ENCODE data around the gene BHLHE23.

DNA sequence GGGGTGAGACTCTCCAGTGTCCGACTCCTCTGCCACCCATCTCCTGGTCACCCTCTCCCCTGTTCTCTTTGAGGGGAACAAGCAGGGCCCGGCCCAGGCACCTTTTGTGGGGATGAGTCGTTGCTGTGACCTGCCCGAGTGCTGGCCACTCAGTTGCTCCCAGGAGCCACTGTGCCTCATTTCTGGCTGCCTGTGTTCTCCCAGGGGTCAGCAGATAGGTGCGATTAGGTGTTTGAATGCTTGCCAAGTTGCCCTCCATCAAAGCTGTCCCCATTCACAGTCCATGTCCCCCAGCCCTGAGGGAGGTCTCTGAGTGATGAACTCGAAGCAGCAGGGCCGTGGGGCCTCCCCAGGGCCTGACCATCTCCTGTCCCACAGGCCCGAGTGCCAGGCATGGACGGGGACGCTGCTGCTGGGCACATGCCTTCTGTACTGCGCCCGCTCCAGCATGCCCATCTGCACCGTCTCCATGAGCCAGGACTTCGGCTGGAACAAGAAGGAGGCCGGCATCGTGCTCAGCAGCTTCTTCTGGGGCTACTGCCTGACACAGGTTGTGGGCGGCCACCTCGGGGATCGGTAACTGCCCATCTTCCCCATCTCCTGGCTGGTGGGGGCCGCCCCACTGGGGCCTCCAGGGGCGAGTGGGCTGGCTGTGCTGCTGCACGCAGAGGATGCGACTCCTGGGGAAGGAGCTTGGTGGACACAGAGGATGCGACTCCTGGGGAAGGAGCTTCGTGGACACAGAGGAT lies 50.2 kb downstream of the BHLHE23 start:
- TF ChIP-seq, protein P1, sequence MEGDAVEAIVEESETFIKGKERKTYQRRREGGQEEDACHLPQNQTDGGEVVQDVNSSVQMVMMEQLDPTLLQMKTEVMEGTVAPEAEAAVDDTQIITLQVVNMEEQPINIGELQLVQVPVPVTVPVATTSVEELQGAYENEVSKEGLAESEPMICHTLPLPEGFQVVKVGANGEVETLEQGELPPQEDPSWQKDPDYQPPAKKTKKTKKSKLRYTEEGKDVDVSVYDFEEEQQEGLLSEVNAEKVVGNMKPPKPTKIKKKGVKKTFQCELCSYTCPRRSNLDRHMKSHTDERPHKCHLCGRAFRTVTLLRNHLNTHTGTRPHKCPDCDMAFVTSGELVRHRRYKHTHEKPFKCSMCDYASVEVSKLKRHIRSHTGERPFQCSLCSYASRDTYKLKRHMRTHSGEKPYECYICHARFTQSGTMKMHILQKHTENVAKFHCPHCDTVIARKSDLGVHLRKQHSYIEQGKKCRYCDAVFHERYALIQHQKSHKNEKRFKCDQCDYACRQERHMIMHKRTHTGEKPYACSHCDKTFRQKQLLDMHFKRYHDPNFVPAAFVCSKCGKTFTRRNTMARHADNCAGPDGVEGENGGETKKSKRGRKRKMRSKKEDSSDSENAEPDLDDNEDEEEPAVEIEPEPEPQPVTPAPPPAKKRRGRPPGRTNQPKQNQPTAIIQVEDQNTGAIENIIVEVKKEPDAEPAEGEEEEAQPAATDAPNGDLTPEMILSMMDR (IDR thresholded peaks at IDR 0.05; ENCODE audit: low read length) = no peak
- no peak for TF ChIP-seq EZH2 (optimal IDR thresholded peaks at IDR 0.05; ENCODE audit: low read depth, low read length)
- no peak for TF ChIP-seq EZH2phosphoT487 (IDR thresholded peaks at IDR 0.05; ENCODE audit: low read length)

Measured in MM.1S (cell line).